Activated CD8-positive, alpha-beta memory T cell treated with anti-CD3 and anti-CD28 coated beads for 24 hours (primary cell): ENCODE results near the gene PHYKPL.
A peak's percentile ranks its signal among the peaks of the same experiment; 100 is the strongest.
"Not testable (repeated sequence)": the region's sequence is repeated elsewhere in the genome, so short reads cannot be mapped to it uniquely, and the experiment has no call there.

ENCODE experiments used
- DNase-seq: peaks from one replicate; pipeline ENCODE4 v3.0.0-alpha.2; 2020

PHYKPL gene

DNA sequence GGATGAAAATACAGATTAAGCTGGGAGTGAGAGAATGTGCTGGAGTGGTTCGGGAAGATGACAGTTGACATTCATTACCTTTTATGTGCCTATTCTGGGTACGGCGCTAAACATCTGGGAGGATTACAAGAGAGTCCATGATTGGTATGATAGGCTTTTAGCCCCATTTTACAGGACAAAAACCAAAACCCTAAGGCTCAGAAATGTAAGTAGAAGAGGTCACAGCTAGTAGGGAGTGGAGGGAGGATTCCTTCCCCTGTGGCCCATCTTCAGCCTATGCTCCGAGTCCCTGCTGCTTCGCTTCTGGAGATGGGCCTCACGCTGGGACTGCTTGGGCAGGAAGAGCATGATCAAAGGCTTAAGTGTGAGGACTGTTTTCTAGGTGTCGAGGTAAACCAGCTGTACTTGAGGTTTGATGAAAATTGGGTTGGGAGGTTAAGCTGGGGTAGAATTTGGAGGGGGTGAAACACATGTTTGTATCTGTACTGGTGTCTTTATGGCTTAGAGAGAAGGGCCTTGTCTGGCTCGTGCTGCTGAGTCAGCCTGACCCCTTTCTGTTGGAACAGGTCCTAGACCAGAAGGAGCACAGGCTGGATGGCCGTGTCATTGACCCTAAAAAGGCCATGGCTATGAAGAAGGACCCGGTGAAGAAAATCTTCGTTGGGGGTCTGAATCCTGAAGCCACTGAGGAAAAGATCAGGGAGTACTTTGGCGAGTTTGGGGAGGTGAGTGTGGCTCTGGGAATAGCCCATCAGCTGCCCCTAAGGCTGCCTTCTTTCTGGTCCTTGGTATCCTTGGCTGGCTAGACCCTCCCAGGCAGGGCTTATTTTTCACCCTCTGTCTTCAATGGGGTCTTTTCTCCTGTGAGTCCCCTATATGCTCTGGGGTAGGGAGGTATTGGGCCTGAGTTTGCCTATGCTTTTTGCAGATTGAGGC, 26.2 kb downstream of the PHYKPL start:
- no peak for DNase-seq

DNA sequence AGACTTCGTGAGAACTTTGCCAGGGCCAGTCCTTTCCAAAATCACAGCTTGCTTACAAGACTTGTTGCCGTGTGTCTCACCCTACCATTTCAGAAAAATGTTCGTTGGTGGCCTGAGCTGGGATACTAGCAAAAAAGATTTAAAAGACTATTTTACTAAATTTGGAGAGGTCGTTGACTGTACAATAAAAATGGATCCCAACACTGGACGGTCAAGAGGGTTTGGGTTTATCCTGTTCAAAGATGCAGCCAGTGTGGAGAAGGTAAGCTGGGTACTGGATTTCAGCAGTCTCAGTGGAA, 26.9 kb downstream of the PHYKPL start:
- DNase-seq, result no peak

DNA sequence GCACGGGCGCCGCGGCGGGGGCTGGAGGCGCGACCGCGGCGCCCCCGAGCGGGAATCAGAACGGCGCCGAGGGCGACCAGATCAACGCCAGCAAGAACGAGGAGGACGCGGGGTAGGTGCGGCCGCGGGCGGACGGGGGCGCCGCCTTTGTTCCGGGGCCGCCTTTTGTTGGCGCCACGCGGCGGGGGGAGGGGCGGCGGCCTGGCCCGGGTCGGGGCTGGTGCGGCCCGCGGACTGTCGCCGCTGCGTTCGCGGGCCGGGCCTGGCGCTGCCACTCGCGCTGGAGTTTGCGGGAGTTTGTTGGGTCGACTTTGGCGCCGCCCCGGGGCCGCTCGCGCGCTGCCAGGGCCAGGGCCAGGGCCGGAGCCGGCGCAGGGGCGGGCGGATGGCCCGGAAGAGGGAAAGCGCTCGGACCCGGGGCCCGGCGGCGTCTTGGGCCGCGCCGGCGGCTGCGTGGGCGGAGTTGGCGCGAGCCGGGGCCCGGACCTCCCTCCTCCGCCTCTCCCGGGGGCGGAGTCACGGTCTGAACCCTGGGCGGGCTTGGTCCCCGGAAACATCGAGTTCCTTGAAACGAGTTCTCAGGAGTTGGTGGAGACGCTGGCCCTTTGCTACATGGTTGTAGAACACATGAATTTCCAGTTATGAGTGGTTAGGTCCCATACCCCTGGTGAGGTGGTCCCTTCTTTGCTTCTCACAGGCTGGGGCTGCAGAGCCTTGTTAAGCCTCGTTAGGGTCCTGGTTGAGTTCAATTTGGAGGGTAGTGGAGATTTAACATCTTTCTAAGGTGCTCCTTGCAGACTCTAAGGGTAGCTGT, 27.5 kb downstream of the PHYKPL start:
- DNase-seq, result peak; percentile 88

DNA sequence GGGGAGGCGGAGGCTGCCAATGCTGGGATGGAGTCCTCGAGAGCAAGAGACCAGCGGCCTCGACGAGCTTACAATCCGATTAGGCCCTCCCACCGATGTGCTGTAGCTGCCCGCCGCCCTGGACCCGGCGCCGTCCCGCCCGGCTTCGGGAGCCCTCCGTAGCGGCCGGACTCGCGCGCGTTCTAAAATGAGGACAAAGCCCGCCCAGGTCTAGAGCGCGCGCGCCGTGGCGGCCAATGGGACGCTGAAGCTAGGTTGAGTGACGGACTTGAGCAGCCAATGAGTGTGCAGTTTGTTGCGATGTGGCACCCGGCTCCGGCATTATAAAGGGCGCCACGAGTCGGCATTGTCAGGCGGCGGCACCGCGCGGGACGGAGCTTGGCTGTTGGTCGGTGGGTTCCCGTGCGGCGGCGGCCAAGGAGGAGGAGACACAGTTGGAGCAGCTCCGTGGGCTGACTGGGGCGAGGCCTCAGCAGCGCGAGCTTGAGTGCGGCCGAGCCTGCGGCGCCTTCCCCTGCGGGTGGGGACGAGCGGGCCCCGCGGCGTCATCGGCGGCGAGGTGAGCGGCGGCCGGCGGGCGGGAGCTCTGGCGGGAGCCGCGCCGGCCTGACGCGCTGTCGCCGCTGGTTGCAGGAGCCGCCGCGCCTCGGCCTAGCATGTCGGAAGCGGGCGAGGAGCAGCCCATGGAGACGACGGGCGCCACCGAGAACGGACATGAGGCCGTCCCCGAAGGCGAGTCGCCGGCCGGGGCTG, 28.2 kb downstream of the PHYKPL start, which contains the start of gene HNRNPAB:
TSS of gene HNRNPAB (plus strand) at position 352 of the 753 bp plus-strand sequence. CDS start at position 657, 305 bp downstream.
- peak; percentile 99 for DNase-seq

DNA sequence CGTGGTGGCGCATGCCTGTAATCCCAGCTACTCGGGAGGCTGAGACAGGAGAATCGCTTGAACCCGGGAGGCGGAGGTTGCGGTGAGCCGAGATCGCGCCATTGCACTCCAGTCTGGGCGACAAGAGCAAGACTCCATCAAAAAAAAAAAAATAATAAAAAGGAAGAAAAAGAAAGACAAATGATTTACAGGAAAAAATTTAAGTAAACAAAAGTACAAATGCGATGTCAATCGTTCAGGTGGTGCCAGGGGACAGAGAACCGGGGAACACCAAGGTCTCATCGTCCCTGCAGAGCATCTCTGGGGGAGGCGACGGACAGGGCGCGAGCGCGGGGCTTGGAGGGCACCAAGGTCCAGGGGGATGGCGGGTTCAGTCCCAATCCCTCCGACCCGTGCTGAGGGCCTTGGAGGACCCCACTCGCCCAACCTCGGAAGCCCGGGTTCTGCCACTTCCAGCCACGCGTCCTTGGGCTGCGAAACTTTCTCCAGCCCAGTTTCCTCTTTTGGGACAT, 28.9 kb downstream of the PHYKPL start:
- DNase-seq, result no peak

DNA sequence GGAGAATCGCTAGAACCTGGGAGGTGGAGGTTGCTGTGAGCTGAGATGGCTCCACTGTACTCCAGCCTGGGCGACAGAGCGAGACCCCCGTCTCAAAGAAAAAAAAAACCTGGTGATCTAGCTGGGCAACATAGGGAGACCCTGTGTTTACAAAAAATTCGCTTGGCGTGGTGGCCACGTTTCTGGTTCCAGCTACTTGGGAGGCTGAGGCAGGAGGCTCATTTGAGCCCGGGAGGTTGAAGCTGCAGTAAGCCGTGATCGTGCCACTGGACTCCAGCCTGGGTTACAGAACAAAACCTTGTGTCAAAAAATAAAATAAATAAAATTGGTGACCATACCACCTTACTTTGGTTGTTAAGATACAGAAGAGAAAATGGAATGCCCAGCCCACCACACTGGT, 30.1 kb downstream of the PHYKPL start:
- DNase-seq, result no peak

DNA sequence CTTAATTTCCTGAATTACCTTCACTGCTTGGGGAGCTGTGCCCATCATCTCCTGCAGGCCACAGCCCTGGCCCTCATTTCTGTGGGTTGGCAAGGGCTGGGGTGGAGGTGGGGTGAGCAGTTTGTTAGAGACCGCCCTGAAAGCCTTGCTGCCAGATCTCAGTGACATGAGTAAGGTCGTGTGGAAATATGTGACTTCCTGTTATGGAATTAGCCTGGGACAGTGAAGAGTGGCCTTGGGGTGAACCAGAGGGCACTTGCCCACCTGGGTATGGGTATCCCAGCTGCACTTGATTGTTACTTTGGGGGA, 30.7 kb downstream of the PHYKPL start:
- no peak for DNase-seq

DNA sequence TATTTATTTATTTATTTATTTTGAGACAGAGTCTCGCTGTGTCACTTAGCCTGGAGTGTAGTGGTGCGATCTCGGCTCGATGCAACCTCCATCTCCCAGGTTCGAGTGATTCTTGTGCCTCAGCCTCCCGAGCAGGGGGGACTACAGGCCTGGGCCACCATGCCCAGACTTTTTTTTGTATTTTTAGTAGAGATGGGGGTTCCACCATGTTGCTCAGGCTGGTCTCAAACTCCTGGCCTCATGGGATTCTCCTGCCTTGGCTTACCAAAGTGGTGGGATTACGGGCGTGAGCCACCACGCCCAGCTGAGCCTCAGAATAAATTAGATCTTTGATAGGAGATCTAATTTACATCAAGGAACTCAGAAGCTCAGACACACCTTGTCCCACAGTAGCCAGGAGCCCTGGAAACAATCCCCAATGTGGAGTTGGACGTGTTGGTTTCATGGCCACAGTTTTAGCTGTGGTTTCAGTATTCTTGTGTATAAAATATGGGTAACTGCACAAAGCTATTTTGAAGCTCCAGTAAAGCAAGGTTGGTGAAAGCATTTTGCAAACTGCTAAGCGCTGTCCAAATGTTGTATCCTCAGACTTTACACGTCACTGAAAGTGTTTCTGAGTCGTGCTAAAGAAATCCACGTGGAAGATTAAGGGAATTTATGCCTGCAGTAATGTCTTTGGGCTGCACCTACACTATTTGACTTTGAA, 31.2 kb downstream of the PHYKPL start:
- no peak for DNase-seq

DNA sequence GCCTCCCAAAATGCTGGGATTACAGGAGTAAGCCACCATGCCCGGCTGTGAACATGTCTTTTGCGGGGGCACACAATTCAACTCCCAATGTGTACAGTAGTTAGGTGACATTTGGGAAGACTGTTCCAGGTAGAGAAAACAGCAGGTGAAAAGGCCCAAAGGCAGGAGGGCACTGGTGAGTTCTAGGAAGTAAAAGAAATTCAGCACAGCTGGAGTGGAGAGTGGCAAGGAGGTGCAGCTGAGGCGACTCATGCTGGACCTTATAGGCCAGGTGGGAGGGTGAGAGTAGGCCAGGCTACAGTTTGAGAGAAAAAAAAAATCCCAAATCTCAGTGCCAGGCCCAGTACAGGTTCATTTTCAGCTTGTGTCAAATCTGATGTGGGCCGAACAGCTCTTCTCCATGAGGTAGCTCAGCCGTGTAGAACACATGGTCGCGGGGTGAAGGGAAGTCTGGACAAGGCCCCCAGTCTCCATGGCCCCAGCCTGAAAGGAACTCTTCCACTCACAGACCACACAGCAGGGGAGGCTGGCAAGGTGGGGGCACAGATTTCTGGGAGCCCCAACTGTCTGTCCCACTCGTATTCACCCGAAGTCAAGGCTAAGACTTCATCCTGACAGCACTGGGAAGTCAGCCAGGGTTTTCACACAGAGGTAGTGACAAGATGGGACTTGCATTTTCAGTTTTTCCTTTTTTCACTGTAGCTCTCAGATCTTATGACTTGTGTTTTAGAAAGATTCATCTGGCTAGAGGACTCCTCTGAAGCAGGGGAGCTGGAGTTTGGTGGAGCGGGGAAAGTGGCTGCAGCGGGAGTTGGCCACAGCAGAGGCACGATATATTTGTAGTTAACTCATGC, 32.8 kb downstream of the PHYKPL start:
- DNase-seq, result no peak

DNA sequence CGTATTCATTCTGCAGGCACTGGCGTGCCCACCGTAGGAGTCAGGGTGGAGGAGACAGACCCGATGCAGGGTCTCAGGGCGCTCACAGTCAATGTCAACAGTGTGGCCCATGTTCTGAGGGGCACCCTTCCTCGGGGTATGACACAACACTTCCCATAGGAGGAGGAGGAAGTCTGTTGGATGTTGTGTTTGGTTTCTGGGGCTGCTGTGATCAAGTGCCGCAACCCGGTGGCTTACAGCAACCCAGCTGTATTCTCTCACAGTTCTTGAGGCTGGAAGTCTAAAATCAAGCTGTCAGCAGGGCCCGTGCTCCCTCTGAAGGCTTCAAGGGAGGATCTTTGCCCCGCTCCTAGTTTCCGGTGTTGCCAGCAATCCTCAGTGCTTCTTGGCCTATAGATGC, 33.9 kb downstream of the PHYKPL start:
- no peak for DNase-seq

DNA sequence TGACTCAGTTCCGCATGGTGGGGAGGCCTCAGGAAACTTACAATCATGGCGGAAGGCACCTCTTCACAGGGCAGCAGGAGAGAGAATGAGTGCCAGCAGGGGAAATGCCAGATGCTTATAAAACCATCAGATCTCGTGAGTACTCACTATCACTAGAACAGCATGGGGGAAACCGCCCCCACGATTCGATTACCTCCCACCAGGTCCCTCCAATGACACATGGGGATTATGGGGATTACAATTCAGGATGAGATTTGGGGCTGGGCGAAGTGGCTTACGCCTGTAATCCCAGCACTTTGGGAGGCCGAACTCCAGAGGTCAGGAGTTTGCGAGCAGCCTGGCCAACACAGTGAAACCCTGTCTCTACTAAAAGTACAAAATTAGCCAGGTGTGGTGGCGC, 34.5 kb downstream of the PHYKPL start:
- DNase-seq, result not testable (repeated sequence)

DNA sequence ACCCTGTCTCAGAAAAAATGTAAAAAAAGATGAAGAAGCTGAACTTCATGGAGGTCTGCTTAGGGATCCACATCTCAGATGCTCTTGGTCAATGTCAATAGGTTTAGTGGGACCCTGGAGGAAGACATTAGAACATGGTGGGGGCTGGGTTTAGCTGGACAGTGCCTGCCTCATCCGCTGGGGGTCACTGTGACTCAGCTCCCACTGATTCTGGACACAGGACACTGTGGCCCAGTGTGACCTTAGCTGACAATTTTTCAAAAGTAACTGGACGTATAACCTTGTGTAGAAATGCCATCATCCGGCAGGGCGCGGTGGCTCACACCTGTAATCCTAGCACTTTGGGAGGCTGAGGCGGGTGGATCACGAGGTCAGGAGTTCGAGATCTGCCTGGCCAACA, 35.6 kb downstream of the PHYKPL start:
- no peak for DNase-seq

DNA sequence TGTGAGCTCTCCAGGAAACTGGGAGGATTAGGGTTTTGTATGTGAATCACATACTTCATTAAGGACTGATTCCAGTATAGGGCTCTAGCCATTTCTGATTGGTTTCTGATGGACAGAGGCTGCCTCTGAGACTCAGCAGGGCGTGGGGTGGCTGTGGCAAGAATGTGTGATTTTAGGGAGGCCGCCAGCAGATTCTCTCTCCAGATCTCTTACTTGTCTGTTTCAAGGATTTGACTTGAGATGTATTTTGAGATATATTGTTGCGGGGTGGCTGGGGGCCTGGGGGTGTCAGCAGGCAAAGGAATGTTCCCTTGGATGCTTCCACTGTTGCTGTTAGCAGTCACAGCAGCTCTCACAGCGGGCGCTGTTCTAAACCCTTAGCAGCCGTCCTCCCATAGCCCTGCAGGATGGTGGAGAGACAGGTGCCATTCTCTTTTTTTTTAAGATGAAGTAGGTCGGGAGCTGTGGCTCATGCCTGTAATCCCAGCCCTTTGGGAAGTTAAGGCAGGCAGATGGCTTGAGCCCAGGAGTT, 36.3 kb downstream of the PHYKPL start:
- no peak for DNase-seq

DNA sequence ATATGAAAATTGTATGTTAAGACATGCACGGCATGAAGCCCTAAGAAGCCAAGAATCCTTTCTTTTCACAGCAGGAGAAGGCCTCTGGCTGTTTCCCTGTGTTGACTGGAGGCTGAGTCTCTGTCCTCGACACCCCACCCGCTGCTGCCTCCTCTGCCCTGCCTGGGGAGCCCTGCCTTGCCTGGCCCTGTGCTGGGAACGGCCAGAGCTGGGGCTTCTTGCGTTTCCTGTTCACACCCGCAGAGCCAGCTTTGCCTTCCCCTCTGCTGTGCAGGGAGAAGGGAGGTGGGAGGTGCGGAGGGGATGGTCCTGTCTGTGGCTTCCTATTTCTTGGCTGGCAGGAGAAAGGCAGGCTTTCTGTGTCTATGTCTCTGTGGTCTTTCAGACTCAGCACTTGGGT, 38.6 kb downstream of the PHYKPL start:
- DNase-seq, result no peak

DNA sequence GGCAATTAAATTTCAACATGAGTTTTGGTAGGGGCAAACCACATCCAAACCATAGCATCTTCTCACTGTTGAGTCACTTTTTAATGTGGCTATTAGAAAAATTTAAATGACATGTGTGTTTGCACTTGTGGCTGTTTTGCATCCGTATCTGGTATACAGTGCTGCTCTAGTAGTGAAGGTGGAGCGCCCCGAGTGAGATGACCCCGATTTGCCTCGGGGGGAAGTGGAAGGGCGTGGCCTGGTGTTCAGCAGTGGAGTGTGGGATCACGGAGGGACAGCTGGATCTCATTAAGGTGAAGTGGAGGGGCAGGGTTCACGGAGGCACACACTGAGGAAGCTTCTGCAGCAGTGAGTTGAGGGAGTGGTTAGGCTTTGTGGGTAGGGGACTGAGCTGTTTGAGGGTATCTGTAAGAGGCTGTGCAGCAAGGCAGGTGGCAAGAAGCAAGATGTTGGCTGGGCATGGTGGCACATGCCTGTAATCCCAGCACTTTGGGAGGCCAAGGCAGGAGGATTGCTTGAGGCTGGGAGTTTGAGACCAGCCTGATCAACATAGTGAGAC, 39.3 kb downstream of the PHYKPL start:
- no peak for DNase-seq

DNA sequence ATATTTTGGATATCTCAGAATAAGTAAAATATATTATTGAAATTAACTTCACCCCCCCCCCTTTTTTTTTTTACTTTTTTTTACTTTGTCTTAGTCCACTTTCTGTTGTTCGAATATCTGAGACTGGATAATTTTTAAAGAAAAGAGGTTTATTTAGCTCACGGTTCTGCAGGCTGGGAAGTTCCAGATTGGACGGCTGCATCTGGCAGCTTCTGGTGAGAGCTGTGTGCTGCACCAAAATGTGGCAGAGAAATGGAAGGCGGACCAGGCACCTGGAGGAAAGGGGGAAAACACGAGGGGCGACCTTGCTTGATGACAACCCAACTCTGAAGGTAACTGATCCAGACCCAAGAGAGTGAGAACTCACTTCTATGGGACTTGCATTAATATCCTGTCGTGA, 39.8 kb downstream of the PHYKPL start:
- no peak for DNase-seq

DNA sequence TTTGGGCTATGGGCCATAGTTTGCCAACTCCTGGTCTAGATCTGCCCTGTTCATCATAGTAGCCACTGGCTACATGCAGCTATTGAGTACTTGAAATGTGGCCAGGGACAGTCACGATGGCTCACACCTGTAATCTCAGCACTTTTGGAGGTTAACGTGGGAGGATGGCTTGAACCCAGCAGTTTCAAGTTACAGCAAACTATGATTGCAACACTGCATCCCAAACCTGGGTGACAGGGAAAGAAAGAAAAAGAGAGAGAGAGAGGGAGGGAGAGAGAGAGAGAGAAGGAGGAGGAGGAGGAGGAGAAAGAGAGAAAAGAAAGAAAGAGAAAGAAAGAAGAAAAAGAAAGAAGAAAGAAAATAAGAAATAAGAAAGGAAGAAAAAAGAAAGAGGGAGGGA, 40.4 kb downstream of the PHYKPL start:
- DNase-seq, result no peak

DNA sequence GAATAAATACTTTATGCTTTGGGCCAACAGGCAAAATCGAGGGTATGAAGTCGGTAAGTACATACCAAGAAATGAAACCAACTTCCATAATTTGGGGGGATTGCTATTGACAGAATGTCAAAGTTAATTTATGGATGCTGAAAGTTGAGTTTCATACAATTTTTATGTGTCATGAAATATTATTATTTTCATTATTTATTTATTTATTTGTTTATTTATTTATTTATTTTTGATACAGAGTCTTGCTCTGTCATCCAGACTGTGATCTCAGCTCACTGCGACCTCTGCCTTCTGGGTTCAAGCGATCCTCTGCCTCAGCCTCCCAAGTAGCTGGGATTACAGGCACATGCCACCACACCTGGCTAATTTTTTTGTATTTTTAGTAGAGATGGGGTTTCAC, 40.9 kb downstream of the PHYKPL start:
- no peak for DNase-seq

DNA sequence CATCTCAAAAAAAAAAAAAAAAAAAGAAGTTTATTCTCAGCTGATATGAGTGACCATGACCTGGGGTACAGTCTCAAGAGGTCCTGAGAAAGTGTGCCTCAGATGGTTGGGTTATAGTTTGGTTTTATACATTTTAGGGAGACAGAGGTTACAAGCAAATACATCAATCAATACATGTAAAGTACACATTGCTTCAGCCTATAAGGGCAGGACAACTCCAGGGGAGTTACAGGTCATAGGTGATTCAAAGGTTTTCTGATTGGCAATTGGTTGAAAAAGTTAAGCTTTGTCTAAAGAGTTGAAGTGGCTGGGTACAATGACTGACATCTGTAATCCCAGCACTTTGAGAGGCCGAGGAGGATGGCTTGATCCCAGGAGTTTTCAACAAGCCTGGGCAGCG, 43.2 kb downstream of the PHYKPL start:
- no peak for DNase-seq

DNA sequence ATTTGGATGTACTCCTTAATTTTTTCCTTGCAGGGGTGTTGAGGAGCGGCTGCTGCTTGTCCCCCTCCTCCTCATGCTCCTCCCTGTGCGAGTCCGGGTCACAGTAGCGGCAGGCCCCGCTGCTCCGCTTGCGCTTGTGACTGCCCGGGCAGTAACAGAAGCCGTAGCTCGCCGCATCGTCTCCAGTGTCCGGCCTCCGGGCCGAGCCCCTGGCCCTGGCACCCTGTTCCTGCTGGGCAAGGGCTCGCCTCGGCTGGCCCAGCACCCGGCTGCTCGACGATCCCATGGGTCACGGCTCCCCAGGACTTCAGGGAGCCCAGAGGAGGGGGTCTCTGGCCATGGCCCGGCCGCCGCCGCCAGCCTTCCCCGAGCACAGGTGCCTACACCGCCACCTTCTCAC, 45.6 kb downstream of the PHYKPL start, which contains the start of gene GMCL2:
TSS of gene GMCL2 (minus strand) at position 358 of the 400 bp plus-strand sequence. CDS start at position 286, 72 bp downstream.
- no peak for DNase-seq

DNA sequence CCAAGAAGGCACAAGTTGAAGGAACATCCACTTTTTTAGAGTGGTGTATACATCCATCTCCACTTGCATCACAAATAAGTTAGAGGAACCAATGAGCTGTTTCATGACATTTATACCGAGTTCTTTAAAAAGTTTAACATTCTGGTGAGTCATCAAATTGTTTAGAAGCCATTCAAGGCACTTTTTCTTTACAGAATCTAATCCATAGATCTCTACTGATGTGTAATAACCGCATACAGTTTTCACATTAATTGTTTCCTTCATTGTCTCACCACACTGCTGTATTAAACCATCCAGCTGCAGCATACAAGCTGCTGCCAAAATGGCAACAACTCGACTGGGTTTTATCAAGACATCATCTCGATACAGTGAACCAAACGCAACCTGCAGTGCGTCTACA, 46.2 kb downstream of the PHYKPL start:
- DNase-seq, result no peak
